ENCODE results near the gene CNTNAP2. TPM values are rescaled to one million over a fixed set of nuclear protein-coding genes. Genes with fewer than 3 reads are reported as not detected.

The CNTNAP2 gene
- total and polyA plus RNA-seq, 2 of the 4 experiments (the other 2 are of a cell fraction): not detected

DNA sequence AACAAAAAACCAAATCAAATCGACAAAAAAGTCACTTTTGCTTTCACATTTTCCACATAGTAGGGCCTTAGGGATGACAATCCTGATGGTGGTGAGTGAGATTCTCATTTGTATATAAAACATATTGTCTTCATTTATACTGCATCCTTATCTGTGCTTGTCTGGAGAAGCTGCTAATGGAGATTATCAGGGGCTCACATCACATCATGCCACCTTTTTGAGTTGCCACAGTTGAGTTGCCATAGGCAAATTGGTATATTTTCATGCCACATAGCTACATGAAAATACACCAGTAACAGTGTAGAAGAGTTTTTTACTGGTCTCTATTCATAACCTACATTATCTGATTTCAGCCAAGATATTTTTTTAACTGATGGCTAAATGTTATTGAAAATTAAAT lies 85.3 kb downstream of the CNTNAP2 start:
- no peak overlapping the region for H3K4me3 ChIP-seq (ENCODE audit: insufficient read depth, low read depth, low read length)
- H3K9ac ChIP-seq (ENCODE audit: low read depth, low read length): no peak overlapping the region
- no peaks in the 10 kb centered on the region for H3K36me3 ChIP-seq (ENCODE audit: control insufficient read depth, insufficient read depth, low read length)
- WGBS, 2 experiments (ENCODE audit: extremely low coverage in 2 of 2, insufficient read length in 1 of 2): no CpG with 5 or more reads among the region's 1 CpG
- H2AFZ ChIP-seq (replicated peaks; ENCODE audit: low read length, poor library complexity): no peak overlapping the region
- no peak overlapping the region for H4K8ac ChIP-seq (ENCODE audit: low read depth in 2 of 2, low read length in 2 of 2)
- H2BK5ac ChIP-seq (ENCODE audit: low read depth, low read length, poor library complexity, severe bottlenecking): no peak overlapping the region
- no peak overlapping the region for H3K18ac ChIP-seq (ENCODE audit: low read depth, low read length)
- BruUV-seq (replicated peaks): no TSS peak
- peaks cover 1% of the 10 kb centered on the region; the same call in 1 of the 2 replicates for H3K9me3 ChIP-seq (ENCODE audit: control insufficient read depth, insufficient read depth, low read length)
- no peak overlapping the region for H3K27ac ChIP-seq (ENCODE audit: insufficient read depth, low read length)
- no peak for DNase-seq
- no peaks in the 10 kb centered on the region for H3K79me1 ChIP-seq (ENCODE audit: low read depth in 1 of 2, low read length in 2 of 2)
- no peak overlapping the region for H2BK120ac ChIP-seq (ENCODE audit: low read depth, low read length)
- TF ChIP-seq, protein P1, sequence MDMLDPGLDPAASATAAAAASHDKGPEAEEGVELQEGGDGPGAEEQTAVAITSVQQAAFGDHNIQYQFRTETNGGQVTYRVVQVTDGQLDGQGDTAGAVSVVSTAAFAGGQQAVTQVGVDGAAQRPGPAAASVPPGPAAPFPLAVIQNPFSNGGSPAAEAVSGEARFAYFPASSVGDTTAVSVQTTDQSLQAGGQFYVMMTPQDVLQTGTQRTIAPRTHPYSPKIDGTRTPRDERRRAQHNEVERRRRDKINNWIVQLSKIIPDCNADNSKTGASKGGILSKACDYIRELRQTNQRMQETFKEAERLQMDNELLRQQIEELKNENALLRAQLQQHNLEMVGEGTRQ (IDR thresholded peaks at IDR 0.05; ENCODE audit: low read depth, low read length): no peak
- TF ChIP-seq POLR2A (IDR thresholded peaks at IDR 0.05; ENCODE audit: low read depth, low read length): no peak
- no peak for TF ChIP-seq RCOR1 (IDR thresholded peaks at IDR 0.05; ENCODE audit: insufficient replicate concordance, low read length)
- TF ChIP-seq, protein P2, sequence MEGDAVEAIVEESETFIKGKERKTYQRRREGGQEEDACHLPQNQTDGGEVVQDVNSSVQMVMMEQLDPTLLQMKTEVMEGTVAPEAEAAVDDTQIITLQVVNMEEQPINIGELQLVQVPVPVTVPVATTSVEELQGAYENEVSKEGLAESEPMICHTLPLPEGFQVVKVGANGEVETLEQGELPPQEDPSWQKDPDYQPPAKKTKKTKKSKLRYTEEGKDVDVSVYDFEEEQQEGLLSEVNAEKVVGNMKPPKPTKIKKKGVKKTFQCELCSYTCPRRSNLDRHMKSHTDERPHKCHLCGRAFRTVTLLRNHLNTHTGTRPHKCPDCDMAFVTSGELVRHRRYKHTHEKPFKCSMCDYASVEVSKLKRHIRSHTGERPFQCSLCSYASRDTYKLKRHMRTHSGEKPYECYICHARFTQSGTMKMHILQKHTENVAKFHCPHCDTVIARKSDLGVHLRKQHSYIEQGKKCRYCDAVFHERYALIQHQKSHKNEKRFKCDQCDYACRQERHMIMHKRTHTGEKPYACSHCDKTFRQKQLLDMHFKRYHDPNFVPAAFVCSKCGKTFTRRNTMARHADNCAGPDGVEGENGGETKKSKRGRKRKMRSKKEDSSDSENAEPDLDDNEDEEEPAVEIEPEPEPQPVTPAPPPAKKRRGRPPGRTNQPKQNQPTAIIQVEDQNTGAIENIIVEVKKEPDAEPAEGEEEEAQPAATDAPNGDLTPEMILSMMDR (conservative IDR thresholded peaks at IDR 0.05; ENCODE audit: low read depth, low read length): no peak
- TF ChIP-seq CEBPB (IDR thresholded peaks at IDR 0.05; ENCODE audit: low read depth, low read length): no peak
- TF ChIP-seq SMC3 (IDR thresholded peaks at IDR 0.05; ENCODE audit: low read depth, low read length): no peak
- TF ChIP-seq, protein P3, sequence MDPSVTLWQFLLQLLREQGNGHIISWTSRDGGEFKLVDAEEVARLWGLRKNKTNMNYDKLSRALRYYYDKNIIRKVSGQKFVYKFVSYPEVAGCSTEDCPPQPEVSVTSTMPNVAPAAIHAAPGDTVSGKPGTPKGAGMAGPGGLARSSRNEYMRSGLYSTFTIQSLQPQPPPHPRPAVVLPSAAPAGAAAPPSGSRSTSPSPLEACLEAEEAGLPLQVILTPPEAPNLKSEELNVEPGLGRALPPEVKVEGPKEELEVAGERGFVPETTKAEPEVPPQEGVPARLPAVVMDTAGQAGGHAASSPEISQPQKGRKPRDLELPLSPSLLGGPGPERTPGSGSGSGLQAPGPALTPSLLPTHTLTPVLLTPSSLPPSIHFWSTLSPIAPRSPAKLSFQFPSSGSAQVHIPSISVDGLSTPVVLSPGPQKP (IDR thresholded peaks at IDR 0.05; ENCODE audit: borderline replicate concordance, low read depth, low read length): no peak
- no peak for TF ChIP-seq NFE2L2 (IDR thresholded peaks at IDR 0.05; ENCODE audit: low read depth, low read length)
- TF ChIP-seq RAD21 (IDR thresholded peaks at IDR 0.05; ENCODE audit: low read length): no peak
- no peak for TF ChIP-seq MXI1 (IDR thresholded peaks at IDR 0.05; ENCODE audit: borderline replicate concordance, low read depth, low read length)
- no peaks in the 10 kb centered on the region for H4K20me1 ChIP-seq (ENCODE audit: insufficient read depth, low read length)
- ChIA-PET POLR2A (ENCODE audit: unreplicated experiment) (no interaction called here), CTCF (no interaction called here)
- no peaks in the 10 kb centered on the region for H3K9me1 ChIP-seq (ENCODE audit: insufficient read depth, low read length)
- H3K4me1 ChIP-seq (ENCODE audit: control insufficient read depth, insufficient read depth, low read length): no peaks in the 10 kb centered on the region
- no peak overlapping the region for H2BK20ac ChIP-seq (ENCODE audit: low read depth, low read length)
- H3K23ac ChIP-seq (ENCODE audit: low read depth, low read length): no peak overlapping the region
- H4K5ac ChIP-seq (ENCODE audit: low read depth, low read length): no peak overlapping the region
- H2AK5ac ChIP-seq (ENCODE audit: low read depth, low read length): no peak overlapping the region
- no peak overlapping the region for H3K4ac ChIP-seq (ENCODE audit: low read depth, low read length)
- intact Hi-C loops (cut with micrococcal nuclease) (no loop called here), dilution Hi-C loops (cut with HindIII; ENCODE audit: low sequenced_read_pairs, unreplicated experiment) (no loop called here), in situ Hi-C loops (cut with MboI; ENCODE audit: low sequenced_read_pairs) (no loop called here)
- H3K56ac ChIP-seq (ENCODE audit: extremely low read depth, insufficient read depth, low read length): no peak overlapping the region
- no peak overlapping the region for H3K4me2 ChIP-seq (ENCODE audit: low read depth, low read length)
- no peak overlapping the region for H2BK15ac ChIP-seq (ENCODE audit: low read depth, low read length)
- no peak for ATAC-seq (ENCODE audit: low read depth)
- no peaks in the 10 kb centered on the region for H3K27me3 ChIP-seq (ENCODE audit: control insufficient read depth, insufficient read depth, low read length)
- H4K91ac ChIP-seq (ENCODE audit: insufficient read depth, low read depth, low read length): no peak overlapping the region
- no peak overlapping the region for H2AK9ac ChIP-seq (replicated peaks; ENCODE audit: low read depth, low read length, poor library complexity)
- no peak overlapping the region for H3K14ac ChIP-seq (replicated peaks; ENCODE audit: low read depth, low read length)
